HFF-Myc (cell line): ENCODE measurements around the gene WRAP53.

Experiments
- DNase-seq: peaks from one replicate; pipeline ENCODE4 v3.0.0-alpha.2; 2011; ENCODE audit warnings: low read depth; ENCODE audit errors: extremely low read depth
- H3K4me3 ChIP-seq: replicated peaks from 2 replicates; pipeline ENCODE4 v1.5.1; 2011; ENCODE audit warnings: low read depth, mild to moderate bottlenecking, control low read depth, low read length
- CTCF ChIP-seq: IDR thresholded peaks from 2 replicates; pipeline ENCODE4 v1.5.1; 2012; ENCODE audit warnings: mild to moderate bottlenecking, low read depth, low read length, control low read depth; ENCODE audit errors: missing control alignments

Gene WRAP53

GRCh38 chr17:7697828-7698588 lies 9.7 kb downstream of the WRAP53 start:
- no peak overlapping the region for H3K4me3 ChIP-seq
- no peak for TF ChIP-seq CTCF
- no peak for DNase-seq

DNA sequence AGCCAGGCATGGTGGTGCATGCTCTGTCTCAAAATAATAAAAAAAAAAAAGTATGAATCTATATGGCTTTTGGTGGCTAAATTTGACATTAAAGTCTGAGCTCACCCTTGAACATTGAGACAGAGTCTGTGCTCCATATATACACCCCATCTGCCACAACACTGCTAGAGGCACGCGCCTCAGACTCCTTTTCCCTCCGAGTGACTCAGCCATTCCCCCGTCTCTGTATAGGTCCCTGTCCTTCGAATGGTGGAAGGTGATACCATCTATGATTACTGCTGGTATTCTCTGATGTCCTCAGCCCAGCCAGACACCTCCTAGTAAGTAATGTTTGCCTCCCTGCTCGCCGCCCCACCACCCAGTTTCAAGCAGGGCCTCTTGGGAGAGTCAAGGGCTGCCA lies 12.2 kb downstream of the WRAP53 start:
- no peak for TF ChIP-seq CTCF
- no peak for DNase-seq
- no peak overlapping the region for H3K4me3 ChIP-seq

DNA sequence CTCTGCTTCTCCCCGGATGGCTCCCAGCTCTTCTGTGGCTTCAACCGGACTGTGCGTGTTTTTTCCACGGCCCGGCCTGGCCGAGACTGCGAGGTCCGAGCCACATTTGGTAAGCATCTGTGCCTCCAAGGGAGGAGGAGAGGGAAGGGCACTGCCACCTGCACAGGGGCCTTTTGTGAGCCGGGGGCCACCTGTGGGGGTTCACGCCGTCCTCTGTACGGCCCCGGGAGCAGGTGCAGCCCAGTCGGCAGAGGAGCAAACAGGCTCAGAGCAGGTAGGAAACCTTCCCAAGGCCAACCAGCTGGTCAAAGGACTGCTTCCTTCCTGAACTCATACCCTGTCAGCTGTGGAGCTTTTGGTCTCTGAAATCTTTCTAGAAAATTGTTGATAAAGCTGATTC lies 13.4 kb downstream of the WRAP53 start:
- no peak for DNase-seq
- no peak for TF ChIP-seq CTCF
- no peak overlapping the region for H3K4me3 ChIP-seq

DNA sequence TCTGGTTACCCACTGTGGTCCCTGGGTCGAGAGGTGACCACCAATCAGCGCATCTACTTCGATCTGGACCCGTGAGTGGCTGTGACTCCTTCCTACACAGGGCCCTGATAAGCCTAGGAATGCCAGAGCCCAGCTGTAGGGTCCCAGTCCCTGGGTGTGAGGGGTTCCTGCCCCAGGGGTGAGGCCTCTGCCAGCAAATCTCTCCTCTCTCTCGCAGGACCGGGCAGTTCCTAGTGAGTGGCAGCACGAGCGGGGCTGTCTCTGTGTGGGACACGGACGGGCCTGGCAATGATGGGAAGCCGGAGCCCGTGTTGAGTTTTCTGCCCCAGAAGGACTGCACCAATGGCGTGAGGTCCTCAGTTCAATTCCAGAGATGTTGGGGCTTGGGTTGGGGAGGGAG lies 14.5 kb downstream of the WRAP53 start:
- DNase-seq, result no peak
- TF ChIP-seq CTCF, result no peak
- H3K4me3 ChIP-seq, result no peak overlapping the region

- peak; percentile 56 for DNase-seq
- TF ChIP-seq CTCF, result no peak
- peak overlapping the region; percentile 56 for H3K4me3 ChIP-seq
Observed at GRCh38 chr17:7703584-7704479, 15.6 kb downstream of the WRAP53 start.

DNA sequence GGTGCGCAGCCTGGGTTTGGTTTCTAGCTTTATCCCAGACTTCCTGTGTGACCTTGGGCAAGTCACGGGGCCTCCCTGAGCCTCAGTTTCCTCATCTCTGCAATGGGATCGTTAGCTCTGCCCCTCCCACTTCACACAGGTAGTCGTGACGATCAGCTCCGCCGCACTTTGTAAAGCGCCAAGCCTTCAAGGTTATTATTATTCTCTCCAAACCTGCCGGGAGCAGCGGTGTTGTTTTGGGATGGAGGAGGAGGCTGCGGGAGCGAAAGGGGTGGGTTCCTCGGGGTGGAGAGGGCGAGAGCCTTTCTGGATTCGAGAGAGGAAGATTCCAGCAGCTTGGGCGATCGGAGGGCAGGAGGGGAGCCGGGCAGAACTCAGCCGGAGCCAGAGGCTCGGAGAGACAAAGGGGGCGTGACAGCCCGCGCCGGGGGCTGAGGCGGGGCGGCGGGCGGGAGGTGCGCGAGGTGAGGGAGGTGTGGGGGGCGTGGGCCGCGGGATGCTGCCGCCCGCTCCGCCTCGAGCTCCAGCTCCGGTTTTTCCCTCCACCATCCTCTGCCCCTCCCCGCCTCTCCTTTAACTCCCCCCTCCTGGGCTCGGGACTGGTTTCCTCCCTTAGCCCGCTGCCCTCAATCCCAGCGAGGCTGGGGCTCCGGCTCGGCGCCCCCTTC lies 16.5 kb downstream of the WRAP53 start, which contains the start of gene EFNB3:
EFNB3 (plus strand) TSS at position 602 of the 668 bp plus-strand sequence. CDS start 397 bp downstream, outside the sequence.
- DNase-seq, result no peak
- no peak for TF ChIP-seq CTCF
- H3K4me3 ChIP-seq, result peak within 1 kb of the TSS; percentile 56
